HG02973 (cell line): ENCODE results near the gene LRRC36.
A peak's percentile ranks its signal among the peaks of the same experiment; 100 is the strongest.

Source experiments
- ATAC-seq: cut with Tn5 transposase; IDR thresholded peaks from one replicate; pipeline ENCODE4 v1.9.1; 2021; ENCODE audit warnings: moderate library complexity; ENCODE audit not compliant: unreplicated experiment

Gene LRRC36

GRCh38 chr16:67294171-67294757 lies 32.4 kb upstream of the LRRC36 start:
- no peak for ATAC-seq

GRCh38 chr16:67294938-67295361 lies 31.7 kb upstream of the LRRC36 start:
- no peak for ATAC-seq

- ATAC-seq, result no peak
These were observed 30.2 kb upstream of the LRRC36 start for GRCh38 chr16:67296420-67296819.

GRCh38 chr16:67298277-67298676 lies 28.3 kb upstream of the LRRC36 start:
- no peak for ATAC-seq

- no peak for ATAC-seq
These were observed 27.3 kb upstream of the LRRC36 start for GRCh38 chr16:67299269-67299668.

GRCh38 chr16:67301080-67301782 lies 25.4 kb upstream of the LRRC36 start:
- no peak for ATAC-seq

GRCh38 chr16:67302076-67302475 lies 24.5 kb upstream of the LRRC36 start:
- no peak for ATAC-seq

- no peak for ATAC-seq
These were observed 23.6 kb upstream of the LRRC36 start for GRCh38 chr16:67302970-67303369.

GRCh38 chr16:67304020-67304419 lies 22.6 kb upstream of the LRRC36 start:
- ATAC-seq, result no peak

GRCh38 chr16:67305216-67306071 lies 21.2 kb upstream of the LRRC36 start:
- ATAC-seq, result no peak

GRCh38 chr16:67310561-67310960 lies 16.1 kb upstream of the LRRC36 start:
- ATAC-seq, result no peak

GRCh38 chr16:67311607-67312488 lies 14.8 kb upstream of the LRRC36 start:
- ATAC-seq, result peak; percentile 74

GRCh38 chr16:67312719-67313118 lies 13.9 kb upstream of the LRRC36 start:
- no peak for ATAC-seq

- no peak for ATAC-seq
These were observed 8.8 kb upstream of the LRRC36 start for GRCh38 chr16:67317853-67318252.

- ATAC-seq, result no peak
These were observed 522 bp upstream of the LRRC36 start for GRCh38 chr16:67326115-67326471.

- ATAC-seq, result no peak
These were observed 1.1 kb downstream of the LRRC36 start for GRCh38 chr16:67327743-67328142.

GRCh38 chr16:67329901-67330300 lies 3.3 kb downstream of the LRRC36 start:
- no peak for ATAC-seq

GRCh38 chr16:67333315-67333714 lies 6.7 kb downstream of the LRRC36 start:
- no peak for ATAC-seq

- no peak for ATAC-seq
These were observed 9.5 kb downstream of the LRRC36 start for GRCh38 chr16:67336116-67336515.

- no peak for ATAC-seq
These were observed 10.0 kb downstream of the LRRC36 start for GRCh38 chr16:67336648-67337047.

GRCh38 chr16:67339453-67339852 lies 12.8 kb downstream of the LRRC36 start:
- no peak for ATAC-seq
